ENCODE results near the gene NTMT2. TPM values are rescaled to one million over a fixed set of nuclear protein-coding genes. Genes with fewer than 3 reads are reported as not detected.
A peak's percentile ranks its signal among the peaks of the same experiment; 100 is the strongest.

NTMT2 gene
- total RNA-seq, 3 donors from 2014 or later (not counting 1 experiment from before 2014, with no cell fraction given) = not detected

- no peak overlapping the region for H3K4me3 ChIP-seq (ENCODE audit: low read length)
- Mint-ChIP-seq H3K4me1 (no peaks in the 10 kb centered on the region), H3K9me3 (peaks cover 4% of the 10 kb centered on the region in 2 donors), H3K36me3 (peaks cover 7% of the 10 kb centered on the region), H3K27me3 (ENCODE audit: low read depth in 2 of 2) (peaks cover 15 to 24% of the 10 kb centered on the region in 2 donors), H3K4me3 (no peak overlapping the region), H3K27ac (no peak overlapping the region)
- ATAC-seq = no peak
- no peaks in the 10 kb centered on the region for H3K4me1 ChIP-seq (ENCODE audit: control insufficient read depth, insufficient read depth, low read length)
- H3K9me3 ChIP-seq (ENCODE audit: control insufficient read depth, insufficient read depth, low read length) = no peaks in the 10 kb centered on the region
- no peak for DNase-seq
- no peaks in the 10 kb centered on the region for H3K36me3 ChIP-seq (ENCODE audit: control insufficient read depth, insufficient read depth, low read length)
- intact Hi-C loops (cut with micrococcal nuclease) = no loop called here
- H3K27ac ChIP-seq (ENCODE audit: low read length) = no peak overlapping the region
- TF ChIP-seq CTCF (IDR thresholded peaks at IDR 0.05) = no peak
- H3K27me3 ChIP-seq (ENCODE audit: control insufficient read depth, insufficient read depth, low read length) = peaks cover under 1% of the 10 kb centered on the region
Measured at GRCh38 chr1:170125269-170125668, 20.5 kb upstream of the NTMT2 start.

GRCh38 chr1:170126696-170127095, 19.1 kb upstream of the NTMT2 start:
- no peak for TF ChIP-seq CTCF (IDR thresholded peaks at IDR 0.05)
- Mint-ChIP-seq H3K9me3 (peaks cover 3 to 4% of the 10 kb centered on the region in 2 donors), H3K36me3 (peaks cover 7% of the 10 kb centered on the region), H3K27ac (no peak overlapping the region), H3K4me1 (no peaks in the 10 kb centered on the region), H3K27me3 (ENCODE audit: low read depth in 2 of 2) (peaks cover 18 to 21% of the 10 kb centered on the region in 2 donors), H3K4me3 (no peak overlapping the region)
- Histone ChIP-seq H3K4me1 (ENCODE audit: control insufficient read depth, insufficient read depth, low read length) (no peaks in the 10 kb centered on the region), H3K4me3 (ENCODE audit: low read length) (no peak overlapping the region), H3K27me3 (ENCODE audit: control insufficient read depth, insufficient read depth, low read length) (peaks cover 2% of the 10 kb centered on the region), H3K9me3 (ENCODE audit: control insufficient read depth, insufficient read depth, low read length) (no peaks in the 10 kb centered on the region), H3K27ac (ENCODE audit: low read length) (no peak overlapping the region), H3K36me3 (ENCODE audit: control insufficient read depth, insufficient read depth, low read length) (no peaks in the 10 kb centered on the region)
- intact Hi-C loops (cut with micrococcal nuclease) = no loop called here
- 52% methylated on average over 4 of the region's 4 CpGs for WGBS (ENCODE audit: insufficient coverage)
- DNase-seq (no peak), ATAC-seq (peak in 1 of 3 donors; percentile 48)

- Histone ChIP-seq H3K4me3 (ENCODE audit: low read length) (no peak overlapping the region), H3K27me3 (ENCODE audit: control insufficient read depth, insufficient read depth, low read length) (peaks cover 2% of the 10 kb centered on the region), H3K27ac (ENCODE audit: low read length) (no peak overlapping the region), H3K36me3 (ENCODE audit: control insufficient read depth, insufficient read depth, low read length) (no peaks in the 10 kb centered on the region), H3K9me3 (ENCODE audit: control insufficient read depth, insufficient read depth, low read length) (no peaks in the 10 kb centered on the region), H3K4me1 (ENCODE audit: control insufficient read depth, insufficient read depth, low read length) (no peaks in the 10 kb centered on the region)
- 87% methylated on average over 5 of the region's 6 CpGs for WGBS (ENCODE audit: insufficient coverage)
- Mint-ChIP-seq H3K27ac (no peak overlapping the region), H3K4me3 (no peak overlapping the region), H3K27me3 (ENCODE audit: low read depth in 2 of 2) (peaks cover 13 to 21% of the 10 kb centered on the region in 2 donors), H3K4me1 (no peaks in the 10 kb centered on the region), H3K9me3 (no peaks in the 10 kb centered on the region), H3K36me3 (no peaks in the 10 kb centered on the region)
- ATAC-seq (no peak), DNase-seq (no peak)
- no peak for TF ChIP-seq CTCF (IDR thresholded peaks at IDR 0.05)
- intact Hi-C loops (cut with micrococcal nuclease) = no loop called here
Measured at GRCh38 chr1:170131450-170131849, 14.3 kb upstream of the NTMT2 start.

GRCh38 chr1:170131984-170132383, 13.8 kb upstream of the NTMT2 start:
- H3K27ac ChIP-seq (ENCODE audit: low read length) = no peak overlapping the region
- DNase-seq (no peak), ATAC-seq (no peak)
- Mint-ChIP-seq H3K4me1 (no peaks in the 10 kb centered on the region), H3K27me3 (ENCODE audit: low read depth in 2 of 2) (peaks cover 15 to 18% of the 10 kb centered on the region in 2 donors), H3K9me3 (no peaks in the 10 kb centered on the region), H3K36me3 (no peaks in the 10 kb centered on the region), H3K27ac (no peak overlapping the region), H3K4me3 (no peak overlapping the region)
- no peaks in the 10 kb centered on the region for H3K36me3 ChIP-seq (ENCODE audit: control insufficient read depth, insufficient read depth, low read length)
- H3K4me1 ChIP-seq (ENCODE audit: control insufficient read depth, insufficient read depth, low read length) = no peaks in the 10 kb centered on the region
- TF ChIP-seq CTCF (IDR thresholded peaks at IDR 0.05) = no peak
- H3K27me3 ChIP-seq (ENCODE audit: control insufficient read depth, insufficient read depth, low read length) = peaks cover 2% of the 10 kb centered on the region
- no CpG with 5 or more reads among the region's 1 CpG for WGBS (ENCODE audit: insufficient coverage)
- intact Hi-C loops (cut with micrococcal nuclease) = no loop called here
- no peak overlapping the region for H3K4me3 ChIP-seq (ENCODE audit: low read length)
- no peaks in the 10 kb centered on the region for H3K9me3 ChIP-seq (ENCODE audit: control insufficient read depth, insufficient read depth, low read length)
